T1000 (cell line): ENCODE results near the gene SYCP2L.
A peak's percentile ranks its signal among the peaks of the same experiment; 100 is the strongest.
"Not testable (repeated sequence)": the region's sequence is repeated elsewhere in the genome, so short reads cannot be mapped to it uniquely, and the experiment has no call there.

ENCODE experiments used
- DNase-seq: peaks from one replicate; lab custom pipeline; 2025; ENCODE audit warnings: mixed read lengths; lab: John Stamatoyannopoulos, UW

SYCP2L gene

GRCh38 chr6:10886691-10887502 lies at the start of gene SYCP2L:
SYCP2L (plus strand) TSS chr6:10887052; CDS start chr6:10887127, 75 bp downstream.
- no peak for DNase-seq

GRCh38 chr6:10837622-10837994 lies 49.2 kb upstream of the SYCP2L start:
- peak; percentile 22 for DNase-seq

- DNase-seq = peak; percentile 84
Measured at GRCh38 chr6:10837995-10838793, 48.7 kb upstream of the SYCP2L start, which contains the start of gene MAK. MAK (minus strand) TSS chr6:10838539; CDS start chr6:10830648, 7,891 bp downstream.

- DNase-seq = no peak
Measured at GRCh38 chr6:10838794-10839333, 48.0 kb upstream of the SYCP2L start.

- DNase-seq = no peak
Measured at GRCh38 chr6:10843554-10843953, 43.3 kb upstream of the SYCP2L start.

- no peak for DNase-seq
Measured at GRCh38 chr6:10847684-10848083, 39.2 kb upstream of the SYCP2L start.

GRCh38 chr6:10849901-10850300 lies 37.0 kb upstream of the SYCP2L start:
- DNase-seq = no peak

- DNase-seq = no peak
Measured at GRCh38 chr6:10850728-10851127, 36.1 kb upstream of the SYCP2L start.

GRCh38 chr6:10852361-10852960 lies 34.4 kb upstream of the SYCP2L start:
- no peak for DNase-seq

- DNase-seq = not testable (repeated sequence)
Measured at GRCh38 chr6:10853849-10854300, 33.0 kb upstream of the SYCP2L start.

GRCh38 chr6:10854922-10855632 lies 31.8 kb upstream of the SYCP2L start:
- no peak for DNase-seq

GRCh38 chr6:10857259-10857658 lies 29.6 kb upstream of the SYCP2L start:
- no peak for DNase-seq

- no peak for DNase-seq
Measured at GRCh38 chr6:10861086-10861485, 25.8 kb upstream of the SYCP2L start.

GRCh38 chr6:10862361-10862760 lies 24.5 kb upstream of the SYCP2L start:
- DNase-seq = no peak

- DNase-seq = not testable (repeated sequence)
Measured at GRCh38 chr6:10863031-10863430, 23.8 kb upstream of the SYCP2L start.

- not testable (repeated sequence) for DNase-seq
Measured at GRCh38 chr6:10866709-10867108, 20.1 kb upstream of the SYCP2L start.

- no peak for DNase-seq
Measured at GRCh38 chr6:10867952-10868351, 18.9 kb upstream of the SYCP2L start.

GRCh38 chr6:10873374-10873773 lies 13.5 kb upstream of the SYCP2L start:
- no peak for DNase-seq

- DNase-seq = no peak
Measured at GRCh38 chr6:10874207-10874606, 12.6 kb upstream of the SYCP2L start.

GRCh38 chr6:10875026-10875425 lies 11.8 kb upstream of the SYCP2L start:
- no peak for DNase-seq

GRCh38 chr6:10877012-10877411 lies 9.8 kb upstream of the SYCP2L start:
- no peak for DNase-seq

GRCh38 chr6:10877871-10878270 lies 9.0 kb upstream of the SYCP2L start:
- DNase-seq = no peak
